Colonic mucosa (tissue), 4 donors: ENCODE results near the gene TSHR. TPM values are rescaled to one million over a fixed set of nuclear protein-coding genes. Genes with fewer than 3 reads are reported as not detected.

Source experiments
- DNase-seq: peaks from one replicate; pipeline ENCODE4 v3.0.0-alpha.2; 2020
- H3K27ac ChIP-seq: fragments of 200-600 bp; one replicate; pipeline ENCODE4 v1.8.0; 2021
- H3K27me3 ChIP-seq: fragments of 200-600 bp; one replicate; pipeline ENCODE4 v1.8.0; 2021
- H3K36me3 ChIP-seq: fragments of 200-600 bp; one replicate; pipeline ENCODE4 v1.8.0; 2021
- H3K4me1 ChIP-seq: fragments of 200-600 bp; one replicate; pipeline ENCODE4 v1.8.0; 2021; ENCODE audit warnings: mild to moderate bottlenecking
- H3K4me3 ChIP-seq: fragments of 200-600 bp; one replicate; pipeline ENCODE4 v1.8.0; 2021
- H3K9ac ChIP-seq, 2 donors: one replicate each; pipeline ENCODE4 v1.7.0; 2013; ENCODE audit warnings: control low read depth in 2 of 2, low read depth in 2 of 2, low read length in 2 of 2
- H3K9me3 ChIP-seq: fragments of 200-600 bp; one replicate; pipeline ENCODE4 v1.8.0; 2021
- CTCF ChIP-seq: fragments of 200-600 bp; IDR thresholded peaks from one replicate; pipeline ENCODE4 v1.8.0; 2022; ENCODE audit warnings: antibody characterized with exemption, mild to moderate bottlenecking
- intact Hi-C: fragments of 100-400 bp; cut with DNase I; formaldehyde crosslinking; loops from one replicate; pipeline ENCODE4 v1.14.1; 2022
- total RNA-seq, 2 donors: library from RNA; stranded (reverse); fragmentation: NEBNext Ultra II Directional in 1 of 2; extraction: Animal tissue kit (Norgen Biotek cat#: 25700) in 1 of 2; gene quantifications; one replicate each; pipeline ENCODE4 v1.2.1, GENCODE V29; 2021
- donor health status: healthy.
- donor health status: DM: no; HTN: no; CAD: no.
- donor health status: DM: no; HTN: no; CAD: no.

The TSHR gene
- total RNA-seq, 2 donors from 2014 or later = 0.11 to 0.25 TPM

DNA sequence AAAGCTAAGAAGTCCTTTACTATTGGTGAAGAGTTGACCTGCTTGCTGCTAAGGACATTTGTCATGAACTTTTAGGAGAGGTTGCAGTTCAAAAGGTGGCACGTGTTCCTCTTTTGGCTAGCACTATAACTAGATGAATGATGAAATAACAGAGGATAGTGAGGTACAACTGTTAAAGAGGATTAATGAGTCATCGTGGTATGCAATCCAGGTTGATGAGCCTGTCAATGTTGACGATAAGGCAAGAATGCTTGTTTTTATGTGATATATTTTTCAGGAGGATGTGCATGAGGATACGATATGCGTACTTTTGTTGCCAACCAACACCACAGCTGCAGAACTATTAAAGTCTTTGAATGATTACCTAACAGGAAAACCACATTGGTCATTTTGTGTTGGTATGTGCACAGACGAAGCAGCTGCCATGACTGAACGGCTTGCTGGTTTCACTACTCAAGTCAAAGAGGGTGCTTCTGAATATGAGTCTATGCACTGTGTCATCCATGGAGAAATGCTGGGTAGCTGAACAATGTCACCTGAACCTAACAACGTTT lies 24.5 kb upstream of the TSHR start:
- intact Hi-C loops = no loop called here
- no peaks in the 10 kb centered on the region for H3K4me1 ChIP-seq
- no peaks in the 10 kb centered on the region for H3K9me3 ChIP-seq
- no peak for TF ChIP-seq CTCF
- H3K27me3 ChIP-seq = no peaks in the 10 kb centered on the region
- no peak overlapping the region for H3K27ac ChIP-seq
- no peak overlapping the region for H3K9ac ChIP-seq
- no peaks in the 10 kb centered on the region for H3K36me3 ChIP-seq
- no peak overlapping the region for H3K4me3 ChIP-seq
- no peak for DNase-seq

GRCh38 chr14:80933282-80933681 lies 22.1 kb upstream of the TSHR start:
- H3K36me3 ChIP-seq = no peaks in the 10 kb centered on the region
- intact Hi-C loops = no loop called here
- H3K27me3 ChIP-seq = no peaks in the 10 kb centered on the region
- no peak for TF ChIP-seq CTCF
- H3K9me3 ChIP-seq = no peaks in the 10 kb centered on the region
- no peak overlapping the region for H3K27ac ChIP-seq
- H3K4me3 ChIP-seq = no peak overlapping the region
- DNase-seq = no peak
- H3K4me1 ChIP-seq = no peaks in the 10 kb centered on the region
- no peak overlapping the region for H3K9ac ChIP-seq

DNA sequence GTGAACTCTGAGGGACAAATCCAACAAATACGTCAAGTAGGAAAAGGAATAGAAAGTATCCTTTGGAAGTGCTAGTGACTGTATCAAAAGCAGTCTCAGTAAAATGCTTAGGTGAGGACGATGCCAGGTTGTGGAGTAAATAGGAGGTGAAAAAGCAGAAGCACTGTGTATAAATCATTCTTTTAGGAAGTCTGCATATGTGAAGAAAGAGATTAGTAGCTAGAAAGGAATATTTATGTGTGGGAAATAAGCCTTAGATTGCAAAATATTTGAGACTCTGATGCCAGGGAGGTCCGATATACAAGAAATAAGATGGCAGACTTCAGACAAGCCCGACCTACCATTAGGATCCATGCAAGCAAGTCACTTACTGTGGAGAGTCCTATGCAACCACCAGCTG lies 21.7 kb upstream of the TSHR start:
- Histone ChIP-seq H3K27ac (no peak overlapping the region), H3K9me3 (no peaks in the 10 kb centered on the region), H3K9ac (no peak overlapping the region), H3K27me3 (no peaks in the 10 kb centered on the region), H3K4me3 (no peak overlapping the region), H3K36me3 (no peaks in the 10 kb centered on the region), H3K4me1 (no peaks in the 10 kb centered on the region)
- intact Hi-C loops = no loop called here
- no peak for DNase-seq
- TF ChIP-seq CTCF = no peak

DNA sequence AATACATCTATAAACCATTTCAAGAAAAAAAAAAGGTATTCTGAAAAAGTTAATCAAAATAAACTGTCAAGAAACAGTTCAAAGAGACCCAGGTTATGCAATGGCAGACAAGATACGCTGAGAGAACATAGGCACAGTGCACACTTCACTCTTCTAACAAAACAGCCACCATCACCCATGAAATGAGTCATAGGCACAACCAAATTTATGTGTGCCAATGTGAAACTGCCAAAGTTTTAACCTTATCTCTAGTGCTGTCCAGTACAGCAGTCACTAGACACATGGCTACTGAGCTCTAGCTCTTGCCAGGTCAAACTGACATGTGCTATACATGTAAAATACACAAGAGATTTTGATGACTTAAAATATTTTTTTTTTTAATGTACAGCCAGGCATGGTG lies 15.3 kb upstream of the TSHR start:
- peaks cover 4% of the 10 kb centered on the region for H3K4me1 ChIP-seq
- no peaks in the 10 kb centered on the region for H3K9me3 ChIP-seq
- DNase-seq = no peak
- H3K4me3 ChIP-seq = no peak overlapping the region
- intact Hi-C loops = loop anchor here (5.0 kb wide), 1 partner anchor 232 kb away; no protein-coding TSS in a partner anchor
- no peaks in the 10 kb centered on the region for H3K27me3 ChIP-seq
- no peaks in the 10 kb centered on the region for H3K36me3 ChIP-seq
- TF ChIP-seq CTCF = no peak
- no peak overlapping the region for H3K27ac ChIP-seq
- H3K9ac ChIP-seq = no peak overlapping the region

DNA sequence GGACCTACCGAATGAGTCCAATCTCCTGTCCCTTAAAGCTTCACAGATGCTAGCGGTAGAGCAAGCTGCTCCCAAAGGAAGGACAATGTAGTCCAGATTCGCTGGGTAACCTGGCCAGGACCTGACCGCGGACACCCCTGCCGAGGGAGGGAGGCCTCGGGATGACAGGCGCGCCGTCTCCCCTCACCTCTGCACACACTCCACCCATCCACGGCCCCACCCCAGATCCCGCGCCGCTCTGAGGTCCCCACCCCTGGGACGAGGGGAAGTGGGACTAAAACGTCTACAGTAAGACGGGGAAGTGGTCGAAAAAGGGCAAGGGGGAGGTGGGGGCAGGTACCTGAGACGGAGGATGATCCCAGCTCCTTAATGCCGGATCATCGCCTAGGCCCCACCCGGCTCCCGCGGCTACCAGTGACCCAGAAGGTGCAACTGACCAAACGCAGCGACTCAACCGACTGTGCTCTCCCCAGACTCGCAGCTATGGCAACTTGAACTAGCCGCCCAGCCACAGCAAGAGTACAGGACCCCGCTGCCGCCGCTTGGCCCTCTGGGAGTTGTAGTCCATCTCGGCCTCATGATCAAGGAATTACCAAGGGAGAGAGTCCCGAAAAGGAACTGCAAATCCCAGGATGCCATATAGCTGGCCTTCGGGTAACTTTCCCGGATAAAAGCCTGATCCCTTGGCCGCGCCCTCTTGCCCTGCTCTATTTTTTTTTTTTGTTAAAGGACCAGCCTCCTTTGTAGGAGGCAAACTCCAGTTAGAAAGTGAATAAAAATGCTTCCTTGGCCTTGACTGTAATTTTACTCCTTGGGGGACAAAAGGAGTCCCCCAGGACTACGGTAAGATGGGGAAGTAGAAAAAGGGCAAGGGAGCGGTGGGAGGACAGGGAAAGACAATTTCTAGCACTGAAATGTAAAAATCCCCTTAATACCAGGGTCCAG lies 13.9 kb upstream of the TSHR start, which contains the start of gene CEP128:
TSS of gene CEP128 (minus strand) at position 498 of the 945 bp plus-strand sequence.
- Histone ChIP-seq H3K4me1 (peaks cover 4% of the 10 kb centered on the region), H3K9ac (peak within 1 kb of the TSS; percentile 68 to 76), H3K4me3 (peak within 1 kb of the TSS; percentile 68), H3K9me3 (no peaks in the 10 kb centered on the region), H3K27ac (no peak within 1 kb of the TSS), H3K36me3 (no peaks in the 10 kb centered on the region), H3K27me3 (no peaks in the 10 kb centered on the region)
- no peak for TF ChIP-seq CTCF
- intact Hi-C loops = loop anchor here (5.0 kb wide), 1 partner anchor 231 kb away; no protein-coding TSS in a partner anchor
- peak; percentile 96 for DNase-seq
